K562 (cell line): ENCODE data around the gene GPR78. TPM values are rescaled to one million over a fixed set of nuclear protein-coding genes. Genes with fewer than 3 reads are reported as not detected.

ENCODE experiments used
- ATAC-seq: fragments of 200-7000 bp; cut with Tn5 transposase; 3 replicates; pipeline ENCODE4 v1.9.1; 2020; ENCODE audit warnings: moderate library complexity
- BruUV-seq: library from RNA; stranded (reverse); fragments of 400-500 nt; replicated peaks from 2 replicates; lab custom pipeline; 2021; lab: Mats Ljungman, UMichigan
- CTCF ChIA-PET: fragments of 300-600 bp; formaldehyde crosslinking; extraction: SDS; loops from one replicate; lab custom pipeline; 2021; ENCODE audit warnings: low intra/inter-chr PET ratio; lab: Yijun Ruan, JAX
- POLR2A ChIA-PET: fragments of 300-600, 350-650 bp; sonication (Branson Sonifier 250); formaldehyde crosslinking; extraction: SDS; loops from one replicate; lab custom pipeline; 2021; ENCODE audit warnings: antibody characterized with exemption, inconsistent platforms; lab: Yijun Ruan, JAX
- DNase-seq, 4 experiments: peaks; one replicate each; pipeline versions ENCODE4 v3.0.0 to v3.0.0-alpha.2; 2011 to 2018; ENCODE audit warnings: low spot score in 3 of 4, mixed read lengths in 3 of 4; ENCODE audit errors: extremely low read depth in 1 of 4
- FAIRE-seq: peaks from 2 replicates; lab custom pipeline; 2011; peaks lifted over from hg19 to GRCh38; lab: Jason Lieb, UNC
- H2AFZ ChIP-seq: 2 replicates; pipeline ENCODE4 v1.6.0; 2011; ENCODE audit warnings: low read depth, low read length, control low read depth, inconsistent platforms
- H3K27ac ChIP-seq: fragments of 200-600 bp; 3 replicates; pipeline ENCODE4 v1.8.0; 2011; ENCODE audit warnings: low read depth, mild to moderate bottlenecking, control low read depth, inconsistent platforms, low read length, moderate library complexity, mixed read lengths; ENCODE audit errors: extremely low read depth
- H3K27me3 ChIP-seq, 2 experiments: fragments of 300-600 bp in 1 of 2; 2 replicates in 1 of 2; 3 replicates in 1 of 2; pipeline versions ENCODE4 v1.6.0 to v1.8.0; 2011; ENCODE audit warnings: inconsistent platforms in 2 of 2, low read length in 2 of 2, mild to moderate bottlenecking in 1 of 2, mixed read lengths in 1 of 2, moderate library complexity in 1 of 2; ENCODE audit not compliant: control insufficient read depth in 2 of 2, insufficient read depth in 2 of 2
- H3K36me3 ChIP-seq: fragments of 300-600 bp; 3 replicates; pipeline ENCODE4 v1.8.0; 2011; ENCODE audit warnings: mild to moderate bottlenecking, low read length, inconsistent platforms; ENCODE audit not compliant: control insufficient read depth, insufficient read depth
- H3K4me1 ChIP-seq, 2 experiments: fragments of 200-600 bp in 1 of 2; replicated peaks in 1 of 2; 2 replicates in 1 of 2; 3 replicates in 1 of 2; pipeline versions ENCODE4 v1.5.1 to v1.8.0; 2011; ENCODE audit warnings: inconsistent platforms in 2 of 2, low read length in 2 of 2, mild to moderate bottlenecking in 1 of 2, mixed read lengths in 1 of 2, moderate library complexity in 1 of 2; ENCODE audit not compliant: control insufficient read depth in 2 of 2, insufficient read depth in 2 of 2
- H3K4me2 ChIP-seq: 2 replicates; pipeline ENCODE4 v1.6.1; 2011; ENCODE audit warnings: low read length, control low read depth, inconsistent platforms, mixed read lengths; ENCODE audit not compliant: insufficient read depth
- H3K4me3 ChIP-seq: fragments of 200-600 bp; sonication (generic), shearing (Covaris generic); 2 replicates; pipeline ENCODE4 v1.5.1; 2016; ENCODE audit warnings: control low read depth, inconsistent platforms
- H3K79me2 ChIP-seq: fragments of 200-600 bp; 3 replicates; pipeline ENCODE4 v1.8.0; 2011; ENCODE audit warnings: low read length, inconsistent platforms; ENCODE audit not compliant: control insufficient read depth, insufficient read depth
- H3K9ac ChIP-seq, 2 experiments: 2 replicates each; pipeline versions ENCODE4 v1.6.0 to v1.6.1; 2011; ENCODE audit warnings: low read depth in 2 of 2, low read length in 2 of 2, control low read depth in 1 of 2, inconsistent platforms in 1 of 2, mild to moderate bottlenecking in 1 of 2, mixed read lengths in 1 of 2; ENCODE audit not compliant: insufficient read depth in 1 of 2
- H3K9me1 ChIP-seq: one replicate; pipeline ENCODE4 v1.6.0; 2011; ENCODE audit warnings: inconsistent platforms, mild to moderate bottlenecking, low read length, moderate library complexity; ENCODE audit not compliant: control insufficient read depth, insufficient read depth
- H3K9me3 ChIP-seq: replicated peaks from 2 replicates; pipeline ENCODE4 v1.5.1; 2011; ENCODE audit warnings: low read depth, low read length, inconsistent platforms; ENCODE audit not compliant: control insufficient read depth, insufficient read depth
- H4K20me1 ChIP-seq: replicated peaks from 2 replicates; pipeline ENCODE4 v1.6.1; 2011; ENCODE audit warnings: low read length, inconsistent platforms, mixed read lengths; ENCODE audit not compliant: control insufficient read depth, insufficient read depth
- ATF7 ChIP-seq: fragments of 450-650 bp; IDR thresholded peaks from 2 replicates; pipeline ENCODE4 v1.7.1; 2014; ENCODE audit warnings: mild to moderate bottlenecking, moderate library complexity
- HBP1 ChIP-seq: fragments of 450-650 bp; formaldehyde crosslinking; IDR thresholded peaks from 2 replicates; pipeline ENCODE4 v1.4.0; 2022; ENCODE audit warnings: missing genetic modification characterization
- HEY1 ChIP-seq: fragments of 250-450 bp; sonication (Bioruptor Pico); IDR thresholded peaks from 2 replicates; pipeline ENCODE4 v1.5.0; 2020; ENCODE audit warnings: mild to moderate bottlenecking, moderate library complexity, borderline replicate concordance
- MCM7 ChIP-seq, 2 experiments: fragments of 450-650 bp; IDR thresholded peaks; 2 replicates each; pipeline ENCODE4 v1.6.1; 2016 to 2018
- NONO ChIP-seq, 2 experiments: fragments of 200-400 bp in 1 of 2; fragments of 450-650 bp in 1 of 2; formaldehyde crosslinking in 1 of 2; IDR thresholded peaks; 2 replicates each; pipeline ENCODE4 v1.6.1; 2017; ENCODE audit warnings: low read depth in 2 of 2, mild to moderate bottlenecking in 2 of 2, moderate library complexity in 2 of 2, low read length in 1 of 2
- PHB ChIP-seq: fragments of 250-450 bp; sonication (Bioruptor Pico); IDR thresholded peaks from 2 replicates; pipeline ENCODE4 v1.5.0; 2021
- RBBP5 ChIP-seq: fragments of 200-600 bp; sonication (generic); IDR thresholded peaks from 2 replicates; pipeline ENCODE4 v1.6.1; 2012; ENCODE audit warnings: borderline replicate concordance, mild to moderate bottlenecking, low read length, control low read depth, inconsistent platforms; ENCODE audit not compliant: insufficient read depth, poor library complexity, severe bottlenecking
- TARDBP ChIP-seq: fragments of 450-650 bp; IDR thresholded peaks from 2 replicates; pipeline ENCODE4 v1.6.1; 2016
- THAP12 ChIP-seq: fragments of 250-450 bp; sonication (Bioruptor Pico); IDR thresholded peaks from 2 replicates; pipeline ENCODE4 v1.9.0; 2021; ENCODE audit warnings: mild to moderate bottlenecking, inconsistent platforms
- ZC3H11A ChIP-seq: IDR thresholded peaks from 2 replicates; pipeline ENCODE4 v1.6.1; 2012; ENCODE audit warnings: low read depth, low read length, improper control_type of control experiment
- ZFP30 ChIP-seq: fragments of 250-450 bp; sonication (Bioruptor Pico); IDR thresholded peaks from 2 replicates; pipeline ENCODE4 v1.8.0; 2022; ENCODE audit warnings: moderate library complexity, mild to moderate bottlenecking, inconsistent platforms, borderline replicate concordance
- ZNF124 ChIP-seq: sonication (generic); formaldehyde crosslinking; IDR thresholded peaks from 2 replicates; pipeline ENCODE4 v1.8.1; 2022; ENCODE audit warnings: missing genetic modification reagents
- ZNF184 ChIP-seq: sonication (generic); formaldehyde crosslinking; IDR thresholded peaks from 2 replicates; pipeline ENCODE4 v1.5.0; 2020; ENCODE audit warnings: missing genetic modification reagents
- ZNF212 ChIP-seq: fragments of 450-650 bp; formaldehyde crosslinking; IDR thresholded peaks from 2 replicates; pipeline ENCODE4 v1.4.0; 2020; ENCODE audit warnings: mild to moderate bottlenecking
- ZNF253 ChIP-seq: fragments of 250-450 bp; sonication (Bioruptor Pico); conservative IDR thresholded peaks from 2 replicates; pipeline ENCODE4 v1.6.1; 2021; ENCODE audit warnings: mild to moderate bottlenecking
- ZNF449 ChIP-seq: fragments of 250-450 bp; sonication (Bioruptor Pico); IDR thresholded peaks from 2 replicates; pipeline ENCODE4 v1.8.0; 2022; ENCODE audit warnings: moderate library complexity, mild to moderate bottlenecking, inconsistent platforms
- WGBS: fragments of 100-300 bp; shearing (Covaris generic); methylation state at CpG from one replicate; pipeline ENCODE4 v1.1.6; 2016; ENCODE audit warnings: low coverage, mixed read lengths; ENCODE audit not compliant: insufficient coverage; ENCODE audit errors: missing lambda C conversion rate; 5-methylcytosine and 5-hydroxymethylcytosine counted together
- in situ Hi-C: fragments of 300-500 bp; cut with MboI; formaldehyde crosslinking; loops from 4 replicates; pipeline ENCODE4 v1.15.0; 2018; ENCODE audit warnings: inconsistent platforms, mixed read lengths
- intact Hi-C: fragments of 100-400 bp; cut with micrococcal nuclease; formaldehyde crosslinking; loops from 2 replicates; pipeline ENCODE4 v1.14.2; 2022
- polyA plus RNA-seq, 8 experiments: library from polyadenylated mRNA; depleted of rRNA in 4 of 8; stranded (reverse) in 5 of 8; unstranded in 3 of 8; fragments of >200 nt; fragmentation: Nextera tagmentation in 2 of 8; fragmentation: Illumina TruSeq in 1 of 8; extraction: Ambion mirVana in 2 of 8; extraction: Trizol in 1 of 8; gene quantifications; 2 replicates each; pipeline versions ENCODE4 v1.2.1 to v1.2.3, GENCODE V29; 2011 to 2014; ENCODE audit warnings: inconsistent platforms in 1 of 8, missing spikeins in 1 of 8
- total RNA-seq, 7 experiments: library from RNA; depleted of rRNA in 6 of 7; stranded (reverse); fragments of >200 nt in 6 of 7; fragmentation: Illumina TruSeq in 2 of 7; extraction: Trizol in 2 of 7; gene quantifications; 2 replicates each; pipeline versions ENCODE4 v1.2.1 to v1.2.3, GENCODE V29; 2011 to 2021; ENCODE audit warnings: low replicate concordance in 1 of 7

The GPR78 gene
- total and polyA plus RNA-seq, 9 of the 15 experiments (the other 6 are each of a cell fraction or from before 2014, with no cell fraction given): 0.04 to 0.13 (median 0.07) TPM; not detected in 4

- Histone ChIP-seq H3K9me3 (no peaks in the 10 kb centered on the region), H3K9ac (no peak overlapping the region), H3K27ac (no peak overlapping the region), H3K4me2 (no peak overlapping the region), H2AFZ (no peak overlapping the region), H3K9me1 (no peaks in the 10 kb centered on the region), H3K4me1 (peaks cover 0 to 4% of the 10 kb centered on the region in 2 experiments; a peak in 1 of 5 replicates), H3K27me3 (peaks cover 0 to 27% of the 10 kb centered on the region in 2 experiments; a peak in 3 of 5 replicates), H3K4me3 (no peak overlapping the region), H3K36me3 (no peaks in the 10 kb centered on the region), H3K79me2 (no peaks in the 10 kb centered on the region), H4K20me1 (no peaks in the 10 kb centered on the region; the same call in 1 of the 2 replicates)
- ATAC-seq: no peak
- intact Hi-C loops (no loop called here), in situ Hi-C loops (loop anchor here (5.0 kb wide), 1 partner anchor 82 kb away; no protein-coding TSS in a partner anchor)
- no peak for TF ChIP-seq ZNF212 (CRISPR knock-in tag)
- no peak for TF ChIP-seq ZNF253
- no peak for TF ChIP-seq THAP12
- TF ChIP-seq TARDBP: no peak
- no peak for TF ChIP-seq MCM7 (IDR thresholded peaks at IDR 0.05)
- no peak for TF ChIP-seq HEY1 (CRISPR knock-in tag)
- no peak for TF ChIP-seq RBBP5
- TF ChIP-seq NONO (IDR thresholded peaks at IDR 0.05; ENCODE audit: low read depth in 2 of 2, low read length in 1 of 2): no peak
- no peak for TF ChIP-seq ZNF184 (CRISPR knock-in tag)
- no peak for TF ChIP-seq HBP1 (CRISPR knock-in tag)
- TF ChIP-seq ATF7: no peak
- TF ChIP-seq ZC3H11A: no peak
- TF ChIP-seq ZFP30 (CRISPR knock-in tag): no peak
- no peak for TF ChIP-seq PHB (CRISPR knock-in tag)
- TF ChIP-seq ZNF124 (CRISPR knock-in tag): no peak
- no peak for TF ChIP-seq ZNF449 (CRISPR knock-in tag)
- no TSS peak for BruUV-seq
- FAIRE-seq: no peak
- POLR2A ChIA-PET: interaction anchor here (0.7 to 1.8 kb wide), 3 partner anchors 12 to 188 kb away, joined by 3 to 5 read pairs (median 3); no protein-coding TSS in a partner anchor
- no peak for DNase-seq
- CTCF ChIA-PET: no interaction called here
- WGBS: 17% methylated on average over 11 of the region's 11 CpGs
These were observed 21.2 kb upstream of the GPR78 start for GRCh38 chr4:8559011-8559410.
